Panc1 (cell line): ENCODE data around the gene IPO13. TPM values are rescaled to one million over a fixed set of nuclear protein-coding genes. Genes with fewer than 3 reads are reported as not detected.

Experiments used
- ATAC-seq: fragments of 200-7000 bp; cut with Tn5 transposase; 2 replicates; pipeline ENCODE4 v1.9.1; 2020; ENCODE audit warnings: mild to moderate bottlenecking, moderate library complexity
- BruUV-seq: library from RNA; stranded (reverse); fragments of 400-500 nt; replicated peaks from 2 replicates; lab custom pipeline; 2021; lab: Mats Ljungman, UMichigan
- CTCF ChIA-PET: fragments of 300-600 bp; sonication (Branson Sonifier 250); formaldehyde crosslinking; loops from one replicate; lab custom pipeline; 2022; ENCODE audit warnings: antibody characterized with exemption; lab: Charles Lee
- POLR2A ChIA-PET: fragments of 300-600 bp; sonication (Branson Sonifier 250); formaldehyde crosslinking; loops from one replicate; lab custom pipeline; 2022; ENCODE audit warnings: antibody characterized with exemption; lab: Charles Lee
- DNase-seq: peaks from one replicate; pipeline ENCODE4 v3.0.0-alpha.2; 2010; ENCODE audit warnings: low read depth, low spot score
- H3K27ac ChIP-seq: 2 replicates; pipeline ENCODE4 v1.5.1; 2011; ENCODE audit warnings: mild to moderate bottlenecking, low read length, inconsistent platforms
- H3K27me3 ChIP-seq: fragments of 200-500 bp; sonication (Bioruptor generic); 2 replicates; pipeline ENCODE4 v1.6.0; 2014; ENCODE audit warnings: low read length, inconsistent platforms; ENCODE audit not compliant: control insufficient read depth, insufficient read depth
- H3K36me3 ChIP-seq: fragments of 200-500 bp; sonication (Bioruptor generic); 2 replicates; pipeline ENCODE4 v1.5.1; 2014; ENCODE audit warnings: inconsistent platforms, mild to moderate bottlenecking, low read length, moderate library complexity; ENCODE audit not compliant: control insufficient read depth, insufficient read depth
- H3K4me1 ChIP-seq: 2 replicates; pipeline ENCODE4 v1.5.1; 2011; ENCODE audit warnings: inconsistent platforms, mild to moderate bottlenecking, low read length, moderate library complexity; ENCODE audit not compliant: control insufficient read depth, insufficient read depth
- H3K4me3 ChIP-seq, 2 experiments: 2 replicates each; pipeline ENCODE4 v1.5.1; 2011 to 2012; ENCODE audit warnings: low read depth in 2 of 2, low read length in 2 of 2, mild to moderate bottlenecking in 2 of 2, inconsistent platforms in 1 of 2, moderate library complexity in 1 of 2
- H3K9me3 ChIP-seq: fragments of 200-500 bp; sonication (Bioruptor generic); 2 replicates; pipeline ENCODE4 v1.5.1; 2014; ENCODE audit warnings: low read depth, mild to moderate bottlenecking, inconsistent platforms, low read length, moderate library complexity; ENCODE audit not compliant: control insufficient read depth, insufficient read depth
- POLR2AphosphoS5 ChIP-seq: IDR thresholded peaks from 2 replicates; pipeline ENCODE4 v1.6.1; 2012; ENCODE audit warnings: mild to moderate bottlenecking, low read depth, low read length, moderate library complexity
- SIN3A ChIP-seq: IDR thresholded peaks from 2 replicates; pipeline ENCODE4 v1.6.1; 2012; ENCODE audit warnings: low read depth, mild to moderate bottlenecking, low read length, moderate library complexity, borderline replicate concordance; ENCODE audit not compliant: insufficient read depth
- TCF7L2 ChIP-seq: IDR thresholded peaks from 2 replicates; pipeline ENCODE4 v1.6.1; 2011; ENCODE audit warnings: mild to moderate bottlenecking, low read depth, low read length, inconsistent platforms
- in situ Hi-C: cut with HindIII; loops from 2 replicates; pipeline ENCODE4 v1.10.0; 2016; ENCODE audit warnings: low sequenced_read_pairs, low pct_unique_long_range_greater_than_20kb
- intact Hi-C: fragments of 100-400 bp; cut with micrococcal nuclease; formaldehyde crosslinking; loops from one replicate; pipeline ENCODE4 v1.10.0; 2022; ENCODE audit not compliant: unreplicated experiment
- total RNA-seq: library from RNA; stranded (reverse); gene quantifications from one replicate; pipeline ENCODE4 v1.2.1, GENCODE V29; 2021; ENCODE audit not compliant: unreplicated experiment
- TF ChIP-seq, protein P1 (sequence below), 2 experiments: IDR thresholded peaks; 2 replicates each; pipeline ENCODE4 v1.6.1; 2011 to 2012; ENCODE audit warnings: low read depth in 2 of 2, control low read depth in 1 of 2, low read length in 1 of 2, mild to moderate bottlenecking in 1 of 2, moderate library complexity in 1 of 2; ENCODE audit not compliant: insufficient read depth in 1 of 2
- TF ChIP-seq, protein P2 (sequence below): fragments of 450-650 bp; IDR thresholded peaks from 2 replicates; pipeline ENCODE4 v1.5.1; 2017; ENCODE audit warnings: mild to moderate bottlenecking

IPO13 gene
- total RNA-seq, 1 experiment from 2014 or later = 40.0 TPM

DNA sequence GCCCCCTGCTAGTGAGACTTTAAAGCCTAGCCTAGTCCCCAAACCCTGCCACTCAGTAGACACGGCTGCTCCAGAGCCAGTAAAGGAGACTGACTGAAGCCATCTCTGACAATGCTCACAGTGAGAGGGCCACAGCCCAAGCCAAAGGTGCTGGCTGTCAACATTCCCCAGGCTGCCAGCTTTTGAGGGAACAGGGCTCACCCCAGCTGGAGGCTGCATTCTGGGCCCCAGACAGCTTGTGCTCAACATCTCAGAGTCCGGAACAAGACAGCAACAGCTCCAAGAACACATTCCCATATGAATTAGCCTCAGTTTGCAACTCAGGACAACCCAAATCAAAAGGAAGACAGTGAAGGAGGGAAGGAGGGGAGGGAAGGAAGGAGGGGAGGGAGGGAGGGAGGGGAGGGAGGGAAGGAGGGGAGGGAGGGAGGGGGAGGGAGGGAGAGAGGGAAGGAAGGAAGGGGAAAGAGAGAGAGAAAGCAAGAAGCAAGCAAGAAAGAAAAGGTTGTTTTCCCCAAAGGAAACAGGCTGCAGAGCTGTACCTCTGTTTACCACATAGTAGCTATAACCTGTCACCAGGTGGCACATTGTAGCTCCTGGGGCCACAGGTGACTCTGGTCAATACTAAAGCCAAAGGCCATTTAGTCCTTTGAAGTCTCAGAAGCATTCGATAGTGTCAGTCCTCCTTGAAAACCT, 7.7 kb upstream of the IPO13 start:
- ChIA-PET CTCF (no interaction called here), POLR2A (no interaction called here)
- Histone ChIP-seq H3K9me3 (no peaks in the 10 kb centered on the region), H3K27ac (no peak overlapping the region), H3K27me3 (no peaks in the 10 kb centered on the region), H3K36me3 (no peaks in the 10 kb centered on the region), H3K4me3 (no peak overlapping the region), H3K4me1 (peaks cover 10% of the 10 kb centered on the region)
- intact Hi-C loops = loop anchor here (10.0 kb wide), 1 partner anchor 414 kb away; no protein-coding TSS in a partner anchor
- in situ Hi-C loops = loop anchor here (25.0 kb wide), 1 partner anchor 177 kb away; no protein-coding TSS in a partner anchor
- no TSS peak for BruUV-seq
- no peak for ATAC-seq
- no peak for DNase-seq
- no peak for TF ChIP-seq SIN3A
- no peak for TF ChIP-seq POLR2AphosphoS5
- TF ChIP-seq, protein P1, sequence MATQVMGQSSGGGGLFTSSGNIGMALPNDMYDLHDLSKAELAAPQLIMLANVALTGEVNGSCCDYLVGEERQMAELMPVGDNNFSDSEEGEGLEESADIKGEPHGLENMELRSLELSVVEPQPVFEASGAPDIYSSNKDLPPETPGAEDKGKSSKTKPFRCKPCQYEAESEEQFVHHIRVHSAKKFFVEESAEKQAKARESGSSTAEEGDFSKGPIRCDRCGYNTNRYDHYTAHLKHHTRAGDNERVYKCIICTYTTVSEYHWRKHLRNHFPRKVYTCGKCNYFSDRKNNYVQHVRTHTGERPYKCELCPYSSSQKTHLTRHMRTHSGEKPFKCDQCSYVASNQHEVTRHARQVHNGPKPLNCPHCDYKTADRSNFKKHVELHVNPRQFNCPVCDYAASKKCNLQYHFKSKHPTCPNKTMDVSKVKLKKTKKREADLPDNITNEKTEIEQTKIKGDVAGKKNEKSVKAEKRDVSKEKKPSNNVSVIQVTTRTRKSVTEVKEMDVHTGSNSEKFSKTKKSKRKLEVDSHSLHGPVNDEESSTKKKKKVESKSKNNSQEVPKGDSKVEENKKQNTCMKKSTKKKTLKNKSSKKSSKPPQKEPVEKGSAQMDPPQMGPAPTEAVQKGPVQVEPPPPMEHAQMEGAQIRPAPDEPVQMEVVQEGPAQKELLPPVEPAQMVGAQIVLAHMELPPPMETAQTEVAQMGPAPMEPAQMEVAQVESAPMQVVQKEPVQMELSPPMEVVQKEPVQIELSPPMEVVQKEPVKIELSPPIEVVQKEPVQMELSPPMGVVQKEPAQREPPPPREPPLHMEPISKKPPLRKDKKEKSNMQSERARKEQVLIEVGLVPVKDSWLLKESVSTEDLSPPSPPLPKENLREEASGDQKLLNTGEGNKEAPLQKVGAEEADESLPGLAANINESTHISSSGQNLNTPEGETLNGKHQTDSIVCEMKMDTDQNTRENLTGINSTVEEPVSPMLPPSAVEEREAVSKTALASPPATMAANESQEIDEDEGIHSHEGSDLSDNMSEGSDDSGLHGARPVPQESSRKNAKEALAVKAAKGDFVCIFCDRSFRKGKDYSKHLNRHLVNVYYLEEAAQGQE (IDR thresholded peaks at IDR 0.05; ENCODE audit: insufficient read depth in 1 of 2, low read depth in 2 of 2, low read length in 1 of 2) = no peak
- TF ChIP-seq, protein P2, sequence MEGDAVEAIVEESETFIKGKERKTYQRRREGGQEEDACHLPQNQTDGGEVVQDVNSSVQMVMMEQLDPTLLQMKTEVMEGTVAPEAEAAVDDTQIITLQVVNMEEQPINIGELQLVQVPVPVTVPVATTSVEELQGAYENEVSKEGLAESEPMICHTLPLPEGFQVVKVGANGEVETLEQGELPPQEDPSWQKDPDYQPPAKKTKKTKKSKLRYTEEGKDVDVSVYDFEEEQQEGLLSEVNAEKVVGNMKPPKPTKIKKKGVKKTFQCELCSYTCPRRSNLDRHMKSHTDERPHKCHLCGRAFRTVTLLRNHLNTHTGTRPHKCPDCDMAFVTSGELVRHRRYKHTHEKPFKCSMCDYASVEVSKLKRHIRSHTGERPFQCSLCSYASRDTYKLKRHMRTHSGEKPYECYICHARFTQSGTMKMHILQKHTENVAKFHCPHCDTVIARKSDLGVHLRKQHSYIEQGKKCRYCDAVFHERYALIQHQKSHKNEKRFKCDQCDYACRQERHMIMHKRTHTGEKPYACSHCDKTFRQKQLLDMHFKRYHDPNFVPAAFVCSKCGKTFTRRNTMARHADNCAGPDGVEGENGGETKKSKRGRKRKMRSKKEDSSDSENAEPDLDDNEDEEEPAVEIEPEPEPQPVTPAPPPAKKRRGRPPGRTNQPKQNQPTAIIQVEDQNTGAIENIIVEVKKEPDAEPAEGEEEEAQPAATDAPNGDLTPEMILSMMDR = no peak
- no peak for TF ChIP-seq TCF7L2

DNA sequence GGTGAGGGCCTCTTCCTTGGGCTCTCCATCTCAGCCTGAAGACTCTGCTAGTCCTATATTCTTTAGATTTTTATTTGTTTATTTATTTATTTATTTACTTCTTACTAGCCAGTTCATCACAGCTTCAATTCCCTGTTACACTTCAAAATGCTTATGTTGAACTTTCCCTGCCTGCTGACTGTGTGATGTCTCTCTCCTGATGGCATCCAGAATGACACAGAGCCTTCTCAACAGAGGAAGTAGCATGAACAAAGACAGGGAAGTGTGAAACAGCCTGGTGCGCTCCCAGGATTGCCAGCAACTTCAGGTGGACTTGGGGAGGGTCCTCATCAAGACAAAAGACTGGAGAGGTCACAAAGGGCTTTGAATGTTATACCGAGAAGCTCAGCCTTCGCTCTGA, 4.3 kb upstream of the IPO13 start:
- H3K27ac ChIP-seq = no peak overlapping the region
- in situ Hi-C loops = loop anchor here (25.0 kb wide), 1 partner anchor 180 kb away; no protein-coding TSS in a partner anchor
- BruUV-seq = no TSS peak
- no peaks in the 10 kb centered on the region for H3K27me3 ChIP-seq
- H3K4me1 ChIP-seq = peaks cover 4% of the 10 kb centered on the region; the same call in 1 of the 2 replicates
- ATAC-seq (no peak), DNase-seq (no peak)
- H3K36me3 ChIP-seq = peaks cover 4% of the 10 kb centered on the region; the same call in 1 of the 2 replicates
- H3K4me3 ChIP-seq = no peak overlapping the region
- TF ChIP-seq POLR2AphosphoS5 = no peak
- TF ChIP-seq SIN3A = no peak
- TF ChIP-seq, protein P2 = no peak
- no peak for TF ChIP-seq TCF7L2
- TF ChIP-seq, protein P1 (IDR thresholded peaks at IDR 0.05; ENCODE audit: insufficient read depth in 1 of 2, low read depth in 2 of 2, low read length in 1 of 2) = no peak
- intact Hi-C loops = no loop called here
- H3K9me3 ChIP-seq = no peaks in the 10 kb centered on the region
- ChIA-PET POLR2A (no interaction called here), CTCF (no interaction called here)
